Measurements from ENCODE around the gene URAD.
"Not testable (repeated sequence)": the region's sequence is repeated elsewhere in the genome, so short reads cannot be mapped to it uniquely, and the experiment has no call there.

URAD gene

DNA sequence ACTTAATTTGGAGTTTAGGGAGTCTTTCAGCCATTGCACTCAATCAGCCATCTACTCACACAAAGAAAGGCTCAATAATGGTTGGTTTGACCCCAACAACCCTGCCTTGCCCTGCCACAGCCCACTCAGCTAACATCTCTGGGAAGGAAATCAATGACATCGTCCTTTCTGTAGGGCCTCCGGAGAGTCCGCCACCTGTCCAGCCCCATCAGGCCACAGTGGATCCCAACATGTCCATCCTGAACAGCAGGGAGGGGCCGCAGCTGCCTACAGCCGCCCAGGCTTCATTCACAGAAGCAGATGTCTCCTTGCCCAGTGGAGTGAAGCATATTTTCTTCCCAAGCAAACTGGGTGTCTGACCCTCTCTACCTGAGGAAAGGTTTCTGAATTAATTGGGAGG lies 15.2 kb downstream of the URAD start:
- H3K4me3 ChIP-seq (ENCODE audit: low read length) = no peak overlapping the region

DNA sequence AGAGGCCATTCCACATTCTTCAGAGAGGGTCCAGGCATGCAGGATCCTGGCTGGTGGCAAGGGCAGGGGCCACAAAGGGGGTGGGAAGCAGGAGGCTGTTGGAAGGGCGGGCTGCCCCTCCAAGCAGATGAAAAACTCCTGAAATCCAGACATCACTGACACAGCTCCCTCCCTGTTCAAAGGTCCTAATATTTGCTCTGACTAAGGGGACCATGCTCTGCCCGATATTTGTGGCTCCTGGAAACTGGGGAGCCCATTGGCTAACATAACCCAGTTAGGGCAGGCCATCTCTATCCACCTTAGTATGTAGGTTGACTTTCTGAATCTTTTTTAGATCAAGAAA lies 16.0 kb downstream of the URAD start:
- H3K4me3 ChIP-seq (ENCODE audit: low read length) = no peak overlapping the region
- DNase-seq (ENCODE audit: low read depth, low spot score) = no peak

More for the DNA sequence above, 15.2 kb downstream of the URAD start:
- no peak for DNase-seq (ENCODE audit: low read depth, low spot score)

- H3K4me3 ChIP-seq (ENCODE audit: low read length) = no peak overlapping the region
- no peak for DNase-seq (ENCODE audit: low read depth, low spot score)
Measured at GRCh38 chr13:27971776-27972477, 16.6 kb downstream of the URAD start.

GRCh38 chr13:27971236-27971645 lies 17.3 kb downstream of the URAD start:
- no peak overlapping the region for H3K4me3 ChIP-seq (ENCODE audit: low read length)
- no peak for DNase-seq (ENCODE audit: low read depth, low spot score)

DNA sequence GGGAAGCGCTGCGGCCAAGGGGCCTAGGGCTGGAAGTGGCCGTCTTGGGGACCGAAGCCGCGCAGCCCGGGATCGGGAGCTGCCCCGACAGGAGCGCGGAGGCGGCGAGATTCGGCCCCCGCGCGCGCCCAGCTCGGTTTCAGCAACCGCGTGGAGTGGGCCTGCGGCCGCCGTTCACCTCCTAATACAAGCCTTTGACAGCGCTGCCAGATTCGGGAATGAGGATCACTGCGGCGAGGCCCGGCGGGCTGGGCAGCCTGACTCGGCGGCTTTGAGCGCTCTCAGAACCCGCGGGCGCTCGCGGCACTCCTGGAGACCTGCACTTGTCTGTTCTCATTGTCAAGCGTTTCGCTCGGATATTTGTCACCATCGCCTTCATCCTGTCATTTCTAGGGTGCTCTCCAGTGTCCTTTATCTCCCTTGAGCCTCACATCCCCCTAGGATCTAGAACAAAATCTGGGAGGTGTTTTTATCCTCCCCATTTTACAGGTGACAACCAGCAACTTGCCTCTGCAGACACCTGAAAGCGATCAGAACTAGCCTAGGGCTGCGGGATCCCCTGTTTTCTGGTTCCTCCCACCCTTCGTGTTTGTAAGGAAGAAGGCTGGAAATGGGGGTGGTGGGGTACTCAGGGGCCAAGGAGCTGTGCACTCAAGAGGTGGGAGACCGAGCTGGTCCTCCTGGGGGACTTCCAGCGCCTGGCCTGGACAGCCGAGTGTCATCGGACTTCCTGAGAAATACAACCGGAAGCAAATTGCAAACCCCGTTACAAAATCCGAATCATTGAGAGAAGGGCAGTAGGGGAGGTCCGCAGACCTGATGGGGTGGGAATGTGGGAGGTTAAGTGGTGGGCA lies 17.9 kb downstream of the URAD start:
- H3K4me3 ChIP-seq (ENCODE audit: low read length) = no peak overlapping the region
- no peak for DNase-seq (ENCODE audit: low read depth, low spot score)

DNA sequence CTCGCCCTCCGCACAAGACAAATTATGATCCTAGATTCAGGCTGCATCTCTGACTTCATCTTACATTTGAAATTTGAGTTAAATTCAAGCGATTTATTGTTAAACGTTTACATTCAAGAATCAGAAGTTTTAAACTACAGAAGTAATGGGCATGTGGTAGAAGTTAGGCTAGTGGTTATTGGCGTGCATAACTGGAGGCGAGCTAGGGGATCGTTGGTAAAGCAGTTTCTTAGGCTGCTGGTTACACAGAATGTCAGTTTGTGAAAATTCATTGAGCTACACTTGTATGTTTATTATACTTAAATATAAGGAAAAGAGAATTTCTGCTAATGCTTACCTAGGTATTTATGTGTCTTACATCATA lies 18.6 kb downstream of the URAD start:
- no peak for DNase-seq (ENCODE audit: low read depth, low spot score)
- H3K4me3 ChIP-seq (ENCODE audit: low read length) = no peak overlapping the region

GRCh38 chr13:27969082-27969865 lies 19.2 kb downstream of the URAD start, which contains the start of gene CDX2:
Gene CDX2, minus strand, starts transcription at chr13:27969315. Its CDS starts 309 bp downstream, at chr13:27969006.
- H3K4me3 ChIP-seq (ENCODE audit: low read length) = no peak within 1 kb of the TSS

DNA sequence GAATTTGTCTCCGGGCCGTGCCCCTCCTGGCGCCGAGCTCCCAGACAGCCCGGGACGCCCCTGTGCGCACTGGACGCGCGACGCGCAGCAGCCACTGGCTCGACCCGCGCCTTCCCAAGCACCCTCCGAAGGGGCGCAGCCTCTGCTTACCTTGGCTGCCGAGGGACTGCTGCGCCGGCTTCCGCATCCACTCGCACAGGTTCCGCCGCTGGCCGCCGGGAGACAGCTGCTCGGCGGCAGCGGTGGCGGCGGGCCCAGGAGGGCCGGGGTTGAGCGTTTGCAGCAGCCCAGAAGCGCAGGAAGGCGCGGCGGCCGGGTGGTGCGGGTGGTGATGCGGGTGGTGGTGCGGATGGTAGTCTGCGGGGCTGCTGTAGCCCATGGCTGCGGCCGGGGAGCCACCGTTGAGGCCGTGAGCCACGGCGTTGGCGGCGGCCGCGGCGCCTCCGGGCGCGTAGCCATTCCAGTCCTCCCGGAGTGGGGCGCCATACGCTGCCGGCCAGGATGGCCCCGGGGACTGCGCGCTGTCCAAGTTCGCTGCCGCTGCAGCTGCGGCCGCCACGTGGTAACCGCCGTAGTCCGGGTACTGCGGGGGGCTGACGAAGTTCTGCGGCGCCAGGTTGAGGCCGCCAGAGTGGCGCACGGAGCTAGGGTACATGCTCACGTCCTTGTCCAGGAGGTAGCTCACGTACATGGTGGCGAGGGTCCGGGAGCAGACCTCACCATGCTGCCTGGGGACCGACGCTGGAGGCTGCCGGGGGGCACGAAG lies 20.0 kb downstream of the URAD start:
- DNase-seq (ENCODE audit: low read depth, low spot score) = no peak
- no peak overlapping the region for H3K4me3 ChIP-seq (ENCODE audit: low read length)

More at GRCh38 chr13:27969082-27969865, 19.2 kb downstream of the URAD start, which contains the start of gene CDX2:
- no peak for DNase-seq (ENCODE audit: low read depth, low spot score)

- no peak overlapping the region for H3K4me3 ChIP-seq (ENCODE audit: low read length)
- DNase-seq (ENCODE audit: low read depth, low spot score) = no peak
Measured at GRCh38 chr13:27967736-27968315, 20.7 kb downstream of the URAD start.

- no peak overlapping the region for H3K4me3 ChIP-seq (ENCODE audit: low read length)
- DNase-seq (ENCODE audit: low read depth, low spot score) = no peak
Measured at GRCh38 chr13:27967203-27967735, 21.2 kb downstream of the URAD start.

GRCh38 chr13:27966641-27967202 lies 21.8 kb downstream of the URAD start:
- no peak overlapping the region for H3K4me3 ChIP-seq (ENCODE audit: low read length)
- DNase-seq (ENCODE audit: low read depth, low spot score) = no peak

GRCh38 chr13:27965740-27966640 lies 22.5 kb downstream of the URAD start:
- H3K4me3 ChIP-seq (ENCODE audit: low read length) = no peak overlapping the region
- DNase-seq (ENCODE audit: low read depth, low spot score) = no peak

DNA sequence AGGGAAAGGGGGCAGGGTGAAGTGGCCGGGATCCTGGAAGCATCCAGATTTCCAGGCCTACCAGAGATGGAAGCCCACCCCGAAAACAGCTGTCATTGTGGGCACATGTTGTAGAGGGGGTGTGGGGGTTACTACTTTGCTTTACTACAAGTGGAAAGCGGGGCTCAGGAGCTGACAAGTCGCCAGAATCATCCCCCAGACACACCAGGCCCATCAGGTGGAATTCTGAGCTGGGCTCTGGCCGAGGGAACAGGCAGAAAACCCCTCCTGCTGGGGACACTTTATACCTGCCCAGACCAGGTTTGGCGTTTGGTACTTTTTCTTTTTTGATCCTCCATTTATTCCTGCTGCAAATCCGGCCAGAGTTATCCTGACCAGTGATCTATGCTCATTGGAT lies 23.2 kb downstream of the URAD start:
- no peak for DNase-seq (ENCODE audit: low read depth, low spot score)
- H3K4me3 ChIP-seq (ENCODE audit: low read length) = no peak overlapping the region

DNA sequence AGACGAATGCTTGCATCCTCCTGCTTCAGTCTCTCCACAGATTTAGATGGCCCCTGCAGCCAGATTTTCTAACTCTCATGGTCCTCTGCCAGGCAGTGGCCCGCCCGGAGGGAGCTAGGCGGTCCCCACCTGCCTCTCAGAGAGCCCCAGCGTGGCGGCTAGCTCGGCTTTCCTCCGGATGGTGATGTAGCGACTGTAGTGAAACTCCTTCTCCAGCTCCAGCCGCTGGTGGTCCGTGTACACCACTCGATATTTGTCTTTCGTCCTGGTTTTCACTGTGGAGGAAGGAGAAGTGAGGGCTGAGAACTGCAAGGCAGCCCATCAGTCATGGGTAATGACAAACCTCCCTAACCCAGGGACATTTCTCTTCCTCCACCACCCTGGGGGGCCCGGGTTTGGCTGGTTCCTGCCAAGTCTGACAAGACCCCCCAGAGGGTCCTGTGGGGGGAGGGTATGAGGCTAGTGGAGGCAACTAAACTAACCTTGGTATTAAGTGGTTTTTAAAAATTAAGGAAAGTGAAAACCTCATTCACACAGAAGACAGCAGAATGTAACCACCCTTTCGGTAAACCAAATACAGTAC lies 23.7 kb downstream of the URAD start:
- no peak for DNase-seq (ENCODE audit: low read depth, low spot score)
- H3K4me3 ChIP-seq (ENCODE audit: low read length) = no peak overlapping the region

GRCh38 chr13:27964206-27964605 lies 24.3 kb downstream of the URAD start:
- H3K4me3 ChIP-seq (ENCODE audit: low read length); DNase-seq (ENCODE audit: low read depth, low spot score): not testable (repeated sequence)

- no peak for DNase-seq (ENCODE audit: low read depth, low spot score)
- no peak overlapping the region for H3K4me3 ChIP-seq (ENCODE audit: low read length)
Measured at GRCh38 chr13:27963491-27963890, 25.0 kb downstream of the URAD start.

DNA sequence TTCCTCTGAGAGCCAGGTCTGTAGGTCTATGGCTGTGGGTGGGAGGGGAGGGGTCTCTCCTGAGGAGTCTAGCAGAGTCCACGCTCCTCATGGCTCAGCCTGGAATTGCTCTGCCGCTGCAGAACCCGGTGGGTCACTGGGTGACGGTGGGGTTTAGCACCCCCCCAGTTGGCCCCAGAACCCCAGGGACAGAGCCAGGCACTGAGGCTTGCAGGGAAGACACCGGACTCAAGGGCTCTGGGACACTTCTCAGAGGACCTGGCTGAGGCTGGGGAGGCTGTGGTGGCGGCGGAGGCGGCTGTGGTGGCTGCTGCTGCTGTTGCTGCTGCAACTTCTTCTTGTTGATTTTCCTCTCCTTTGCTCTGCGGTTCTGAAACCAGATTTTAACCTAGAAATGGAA lies 25.5 kb downstream of the URAD start:
- H3K4me3 ChIP-seq (ENCODE audit: low read length) = no peak overlapping the region
- DNase-seq (ENCODE audit: low read depth, low spot score) = no peak

All from Jurkat, Clone E6-1 (cell line).